Coronary artery (tissue), 2 donors: ENCODE measurements around the gene CRP.

Experiments
- DNase-seq: peaks from one replicate; pipeline ENCODE4 v3.0.0-alpha.2; 2017; ENCODE audit warnings: low spot score
- H3K27ac ChIP-seq, 2 donors: fragments of 200-600 bp; sonication (generic); one replicate each; pipeline ENCODE4 v1.5.1; 2016 to 2019
- H3K4me3 ChIP-seq: fragments of 200-600 bp; sonication (generic); 2 replicates; pipeline ENCODE4 v1.5.1; 2016; ENCODE audit warnings: mild to moderate bottlenecking, moderate library complexity
- CTCF ChIP-seq: fragments of 200-600 bp; sonication (generic); IDR thresholded peaks from one replicate; pipeline ENCODE4 v1.5.1; 2019; ENCODE audit warnings: antibody characterized with exemption

CRP gene

DNA sequence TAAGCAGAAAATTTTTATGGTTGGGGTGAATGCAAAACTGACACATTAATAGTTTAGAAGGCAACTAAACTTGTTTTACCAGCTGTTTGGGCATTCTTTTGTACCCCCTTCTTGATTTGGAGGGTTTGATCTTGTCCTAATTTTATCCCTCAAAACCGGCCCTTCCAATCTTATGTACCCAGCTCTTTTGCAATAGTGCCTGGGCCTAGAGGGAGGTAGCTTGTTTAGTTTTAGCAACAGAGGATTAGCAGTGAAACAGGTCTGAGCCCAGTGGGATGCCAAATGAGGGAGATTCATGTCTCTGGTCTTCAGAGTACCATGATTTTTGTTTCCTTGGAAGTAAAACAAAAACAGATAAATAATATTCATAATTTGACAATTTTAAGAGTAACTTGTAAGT, 45.1 kb downstream of the CRP start:
- no peak for TF ChIP-seq CTCF
- H3K4me3 ChIP-seq, result no peak overlapping the region
- DNase-seq, result no peak
- H3K27ac ChIP-seq, result no peak overlapping the region

DNA sequence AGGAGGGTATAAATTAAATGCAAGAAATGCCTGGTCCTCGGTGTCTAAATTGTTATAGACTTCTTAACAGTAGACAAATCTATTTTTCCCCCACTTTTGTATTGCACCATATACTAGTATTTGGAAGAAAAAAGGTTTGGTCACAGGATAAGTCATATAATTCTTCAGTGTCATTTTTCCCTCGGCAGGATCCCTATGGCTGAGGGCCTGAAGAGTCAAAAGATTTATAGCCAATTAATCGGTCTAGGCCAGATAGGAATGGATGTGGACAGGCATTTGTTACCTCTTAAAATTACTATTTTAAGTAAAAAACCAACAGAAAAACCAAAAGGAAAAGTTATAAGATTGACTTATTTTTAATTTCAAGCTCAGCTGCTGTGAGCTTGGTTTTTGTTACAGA, 45.6 kb downstream of the CRP start:
- no peak for DNase-seq
- Histone ChIP-seq H3K4me3 (no peak overlapping the region), H3K27ac (no peak overlapping the region)
- no peak for TF ChIP-seq CTCF

DNA sequence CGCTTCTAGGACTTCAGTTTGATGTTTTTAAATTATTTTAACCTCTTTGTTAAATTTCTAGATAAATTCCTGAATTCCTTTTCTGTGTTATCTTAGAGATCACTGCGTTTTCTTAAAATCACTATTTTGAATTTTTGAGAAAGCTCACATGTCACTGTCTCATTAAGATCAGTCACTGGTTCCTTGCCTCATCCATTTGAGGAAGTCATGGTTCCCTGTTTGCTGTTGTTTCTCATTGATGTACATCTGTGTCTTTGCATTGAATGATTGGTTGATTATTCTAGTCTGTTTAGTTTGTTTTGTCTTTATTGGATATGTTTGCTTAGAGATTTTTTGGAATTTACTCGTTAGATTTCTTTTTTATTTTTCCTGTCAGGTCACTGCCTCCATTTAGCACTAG, 50.1 kb downstream of the CRP start:
- TF ChIP-seq CTCF, result no peak
- no peak for DNase-seq
- H3K27ac ChIP-seq, result no peak overlapping the region

DNA sequence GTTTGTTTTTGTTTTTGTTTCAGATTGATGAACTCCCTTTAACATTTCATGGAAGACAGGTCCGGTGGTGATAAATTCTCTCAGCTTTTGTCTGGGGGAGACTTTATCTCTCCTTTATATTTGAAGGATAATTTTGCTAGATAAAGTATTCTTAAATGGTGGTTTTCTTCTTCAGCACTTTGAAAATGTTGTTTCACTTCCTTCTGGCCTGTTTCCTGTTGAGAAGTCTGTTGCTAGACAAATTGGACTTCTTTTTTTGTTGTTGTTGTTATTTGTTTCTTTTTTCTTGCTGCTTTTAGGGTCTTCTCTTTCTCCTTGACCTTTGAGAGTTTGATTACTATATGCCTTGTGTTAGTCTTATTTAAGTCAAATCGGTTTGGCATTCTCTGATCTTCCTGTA, 50.8 kb downstream of the CRP start:
- no peak for DNase-seq
- Histone ChIP-seq H3K27ac (no peak overlapping the region), H3K4me3 (no peak overlapping the region)
- no peak for TF ChIP-seq CTCF

More for the DNA sequence above, 50.1 kb downstream of the CRP start:
- H3K4me3 ChIP-seq, result no peak overlapping the region
